ENCODE measurements around the gene RBP7. TPM values are rescaled to one million over a fixed set of nuclear protein-coding genes. Genes with fewer than 3 reads are reported as not detected.
A peak's percentile ranks its signal among the peaks of the same experiment; 100 is the strongest.

Gene RBP7
- total RNA-seq, 6 donors from 2014 or later = 1.7 to 15.9 (median 4.3) TPM; not detected in 1

DNA sequence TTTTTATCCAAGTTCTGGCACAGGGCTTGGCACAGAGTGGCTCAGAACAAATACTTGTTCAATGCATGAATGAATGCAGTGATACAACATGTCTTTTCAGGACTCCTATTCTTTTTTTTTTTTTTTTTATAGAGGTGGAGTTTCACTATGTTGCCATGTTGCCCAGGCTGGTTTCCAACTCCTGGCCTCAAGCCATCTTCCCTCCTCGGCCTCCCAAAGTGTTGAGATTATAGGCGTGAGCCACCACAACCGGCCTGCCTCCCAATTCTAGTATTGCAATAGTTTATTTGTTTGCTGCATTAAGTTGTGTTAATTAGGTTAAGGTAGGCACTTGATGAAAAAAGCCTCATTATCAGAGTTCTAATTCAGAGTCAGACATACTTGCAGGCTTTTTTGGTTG lies 53.6 kb downstream of the RBP7 start:
- no peaks in the 10 kb centered on the region for H3K9me3 ChIP-seq
- H3K27me3 ChIP-seq = no peaks in the 10 kb centered on the region
- TF ChIP-seq POLR2AphosphoS5 (IDR thresholded peaks at IDR 0.05) (no peak), EP300 (IDR thresholded peaks at IDR 0.05) (no peak), POLR2A (IDR thresholded peaks at IDR 0.05) (no peak)
- TF ChIP-seq, protein P1, sequence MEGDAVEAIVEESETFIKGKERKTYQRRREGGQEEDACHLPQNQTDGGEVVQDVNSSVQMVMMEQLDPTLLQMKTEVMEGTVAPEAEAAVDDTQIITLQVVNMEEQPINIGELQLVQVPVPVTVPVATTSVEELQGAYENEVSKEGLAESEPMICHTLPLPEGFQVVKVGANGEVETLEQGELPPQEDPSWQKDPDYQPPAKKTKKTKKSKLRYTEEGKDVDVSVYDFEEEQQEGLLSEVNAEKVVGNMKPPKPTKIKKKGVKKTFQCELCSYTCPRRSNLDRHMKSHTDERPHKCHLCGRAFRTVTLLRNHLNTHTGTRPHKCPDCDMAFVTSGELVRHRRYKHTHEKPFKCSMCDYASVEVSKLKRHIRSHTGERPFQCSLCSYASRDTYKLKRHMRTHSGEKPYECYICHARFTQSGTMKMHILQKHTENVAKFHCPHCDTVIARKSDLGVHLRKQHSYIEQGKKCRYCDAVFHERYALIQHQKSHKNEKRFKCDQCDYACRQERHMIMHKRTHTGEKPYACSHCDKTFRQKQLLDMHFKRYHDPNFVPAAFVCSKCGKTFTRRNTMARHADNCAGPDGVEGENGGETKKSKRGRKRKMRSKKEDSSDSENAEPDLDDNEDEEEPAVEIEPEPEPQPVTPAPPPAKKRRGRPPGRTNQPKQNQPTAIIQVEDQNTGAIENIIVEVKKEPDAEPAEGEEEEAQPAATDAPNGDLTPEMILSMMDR (IDR thresholded peaks at IDR 0.05) = no peak
- ATAC-seq (ENCODE audit: low FRiP score in 2 of 2) (no peak), DNase-seq (no peak)
- 73 to 85% methylated on average over 3 of the region's 3 CpGs for WGBS, 2 donors
- H3K27ac ChIP-seq = no peak overlapping the region
- peaks cover 0 to 18% (median 8%) of the 10 kb centered on the region in 4 donors for H3K36me3 ChIP-seq
- peaks cover 0 to 17% (median 14%) of the 10 kb centered on the region in 4 donors for H3K4me1 ChIP-seq
- H3K4me3 ChIP-seq = no peak overlapping the region

DNA sequence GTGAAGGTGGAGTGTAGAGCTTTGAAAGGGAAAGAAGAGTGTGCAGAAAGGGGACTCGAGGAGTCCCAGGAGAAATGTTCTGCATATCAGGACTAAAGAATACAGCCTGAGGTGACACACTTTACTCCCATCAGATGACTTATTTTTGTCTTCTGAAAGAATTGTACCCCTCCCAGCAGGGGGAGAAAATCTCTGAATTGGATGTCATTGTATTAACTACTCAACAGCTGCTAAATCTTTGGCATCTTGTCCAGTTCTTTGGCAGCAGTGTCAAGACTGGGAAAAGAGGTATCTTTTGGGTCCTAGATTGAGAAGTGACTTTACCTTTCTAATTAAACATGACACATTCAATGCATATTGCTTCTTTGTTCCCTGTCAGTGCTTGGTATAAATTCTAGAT lies 54.6 kb downstream of the RBP7 start:
- peaks cover 0 to 17% (median 14%) of the 10 kb centered on the region in 4 donors for H3K4me1 ChIP-seq
- H3K4me3 ChIP-seq = no peak overlapping the region
- ATAC-seq (ENCODE audit: low FRiP score in 2 of 2) (no peak), DNase-seq (no peak)
- no peaks in the 10 kb centered on the region for H3K9me3 ChIP-seq
- H3K36me3 ChIP-seq = peaks cover 0 to 18% (median 8%) of the 10 kb centered on the region in 4 donors
- no peak for TF ChIP-seq EP300 (IDR thresholded peaks at IDR 0.05)
- no peak for TF ChIP-seq POLR2AphosphoS5 (IDR thresholded peaks at IDR 0.05)
- TF ChIP-seq, protein P1 (IDR thresholded peaks at IDR 0.05) = no peak
- no peak for TF ChIP-seq POLR2A (IDR thresholded peaks at IDR 0.05)
- no peaks in the 10 kb centered on the region for H3K27me3 ChIP-seq
- H3K27ac ChIP-seq = no peak overlapping the region
- WGBS, 2 donors = 86 to 95% methylated on average over 1 of the region's 1 CpG

DNA sequence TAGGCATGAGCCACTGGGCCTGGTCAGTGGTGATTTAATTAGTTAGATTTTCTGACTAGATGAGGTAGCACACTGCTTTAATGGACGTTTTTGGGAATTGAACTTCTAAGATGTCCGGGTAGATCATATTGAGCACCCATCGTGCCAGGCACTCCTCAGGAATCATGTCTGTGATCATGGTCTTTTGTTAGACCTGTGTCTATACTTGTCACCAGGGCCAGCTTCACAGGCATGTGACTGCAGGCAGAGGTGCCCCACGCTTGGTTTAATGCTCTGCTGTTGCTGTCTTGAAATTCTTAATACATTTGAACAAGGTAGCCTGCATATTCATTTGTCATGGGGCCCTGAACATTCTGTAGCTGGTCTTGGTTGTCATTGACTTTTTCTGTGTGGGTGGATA lies 55.3 kb downstream of the RBP7 start:
- H3K4me3 ChIP-seq = no peak overlapping the region
- ATAC-seq (ENCODE audit: low FRiP score in 2 of 2) (no peak), DNase-seq (peak in 1 of 2 donors; percentile 6)
- WGBS, 2 donors = 92 to 100% methylated on average over 4 of the region's 4 CpGs
- H3K36me3 ChIP-seq = peaks cover 0 to 18% (median 8%) of the 10 kb centered on the region in 4 donors
- TF ChIP-seq, protein P1 (IDR thresholded peaks at IDR 0.05) = no peak
- no peak for TF ChIP-seq EP300 (IDR thresholded peaks at IDR 0.05)
- no peak for TF ChIP-seq POLR2AphosphoS5 (IDR thresholded peaks at IDR 0.05)
- no peak for TF ChIP-seq POLR2A (IDR thresholded peaks at IDR 0.05)
- H3K27me3 ChIP-seq = no peaks in the 10 kb centered on the region
- H3K4me1 ChIP-seq = peaks cover 0 to 22% (median 18%) of the 10 kb centered on the region in 4 donors
- no peaks in the 10 kb centered on the region for H3K9me3 ChIP-seq
- no peak overlapping the region for H3K27ac ChIP-seq

DNA sequence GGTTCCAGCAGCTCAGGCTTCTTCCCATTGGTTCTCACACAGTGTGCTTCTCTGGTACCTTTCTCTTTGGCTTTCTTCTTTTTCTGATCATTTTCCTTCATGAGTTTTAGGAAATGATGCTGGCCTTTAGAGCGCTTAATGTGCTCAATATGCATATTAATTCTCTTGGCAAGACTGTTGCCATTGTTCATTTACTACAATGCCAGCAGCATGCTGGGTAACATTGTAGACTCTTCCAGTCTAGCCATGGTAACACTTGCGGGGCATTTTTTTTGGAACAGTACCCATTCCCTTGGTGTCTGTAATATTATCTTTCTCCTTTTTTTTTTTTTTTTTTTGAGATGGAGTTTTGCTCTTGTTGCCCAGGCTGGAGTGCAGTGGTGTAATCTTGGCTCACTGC lies 57.4 kb downstream of the RBP7 start:
- H3K27ac ChIP-seq = no peak overlapping the region
- no peak for TF ChIP-seq EP300 (IDR thresholded peaks at IDR 0.05)
- no peak for TF ChIP-seq POLR2AphosphoS5 (IDR thresholded peaks at IDR 0.05)
- TF ChIP-seq POLR2A (IDR thresholded peaks at IDR 0.05) = no peak
- TF ChIP-seq, protein P1 (IDR thresholded peaks at IDR 0.05) = no peak
- peaks cover 0 to 15% (median 6%) of the 10 kb centered on the region in 4 donors for H3K36me3 ChIP-seq
- DNase-seq = no peak
- peaks cover 0 to 43% (median 25%) of the 10 kb centered on the region in 4 donors for H3K4me1 ChIP-seq
- WGBS, 2 donors = 81 to 82% methylated on average over 2 of the region's 2 CpGs
- H3K9me3 ChIP-seq = no peaks in the 10 kb centered on the region
- no peak for ATAC-seq (ENCODE audit: low FRiP score in 2 of 2)
- no peaks in the 10 kb centered on the region for H3K27me3 ChIP-seq
- H3K4me3 ChIP-seq = no peak overlapping the region

DNA sequence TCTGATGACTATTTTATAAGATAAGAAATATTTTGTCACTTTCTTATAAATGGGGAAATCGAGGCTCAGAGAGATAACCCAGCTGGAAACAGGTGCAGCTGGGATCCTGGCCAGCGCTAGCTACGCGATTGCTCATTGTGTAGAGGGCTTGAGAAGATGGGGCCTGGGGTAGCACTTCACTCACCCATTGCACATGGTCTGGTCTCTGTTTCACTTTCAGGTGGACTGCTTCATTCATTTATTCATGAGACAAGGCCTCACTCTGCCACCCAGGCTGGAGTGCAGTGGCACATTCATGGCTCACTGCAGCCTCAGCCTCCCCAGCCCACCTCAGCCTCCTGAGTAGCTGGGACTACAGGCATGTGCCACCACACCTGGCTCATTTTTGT lies 59.6 kb downstream of the RBP7 start:
- H3K27ac ChIP-seq = peak overlapping the region in 3 of 4 donors; percentile 4 to 75 (median 44)
- ATAC-seq (ENCODE audit: low FRiP score in 2 of 2) = no peak
- WGBS, 2 donors = 85 to 91% methylated on average over 4 of the region's 4 CpGs
- no peaks in the 10 kb centered on the region for H3K27me3 ChIP-seq
- no peak overlapping the region for H3K4me3 ChIP-seq
- TF ChIP-seq POLR2AphosphoS5 (IDR thresholded peaks at IDR 0.05) (no peak), EP300 (IDR thresholded peaks at IDR 0.05) (no peak)
- TF ChIP-seq, protein P1 (IDR thresholded peaks at IDR 0.05) = no peak
- DNase-seq = no peak
- peaks cover 0 to 6% (median 0%) of the 10 kb centered on the region in 4 donors for H3K36me3 ChIP-seq
- H3K4me1 ChIP-seq = peaks cover 0 to 51% (median 25%) of the 10 kb centered on the region in 4 donors
- no peaks in the 10 kb centered on the region for H3K9me3 ChIP-seq
